GM06990 (cell line): ENCODE data around the gene SLC35F5.

ENCODE experiments used
- DNase-seq: peaks from one replicate; pipeline ENCODE4 v3.0.0-alpha.2; 2011; ENCODE audit not compliant: insufficient read length; ENCODE audit errors: extremely low read depth
- H3K27me3 ChIP-seq: replicated peaks from 2 replicates; pipeline ENCODE4 v1.6.0; 2011; ENCODE audit warnings: low read length; ENCODE audit not compliant: control insufficient read depth, insufficient read depth
- H3K36me3 ChIP-seq: 2 replicates; pipeline ENCODE4 v1.5.1; 2011; ENCODE audit warnings: low read length; ENCODE audit not compliant: control insufficient read depth, insufficient read depth
- H3K4me3 ChIP-seq: replicated peaks from 2 replicates; pipeline ENCODE4 v1.5.1; 2011; ENCODE audit warnings: low read depth, mild to moderate bottlenecking, control low read depth, low read length
- TF ChIP-seq, protein P1 (sequence below): IDR thresholded peaks from 2 replicates; pipeline ENCODE4 v1.5.1; 2011; ENCODE audit warnings: low read length, control low read depth, mild to moderate bottlenecking, inconsistent platforms; ENCODE audit not compliant: insufficient read depth, poor library complexity, severe bottlenecking

SLC35F5 gene

GRCh38 chr2:113686537-113686936 is 69.9 kb downstream of the SLC35F5 start:
- TF ChIP-seq, protein P1, sequence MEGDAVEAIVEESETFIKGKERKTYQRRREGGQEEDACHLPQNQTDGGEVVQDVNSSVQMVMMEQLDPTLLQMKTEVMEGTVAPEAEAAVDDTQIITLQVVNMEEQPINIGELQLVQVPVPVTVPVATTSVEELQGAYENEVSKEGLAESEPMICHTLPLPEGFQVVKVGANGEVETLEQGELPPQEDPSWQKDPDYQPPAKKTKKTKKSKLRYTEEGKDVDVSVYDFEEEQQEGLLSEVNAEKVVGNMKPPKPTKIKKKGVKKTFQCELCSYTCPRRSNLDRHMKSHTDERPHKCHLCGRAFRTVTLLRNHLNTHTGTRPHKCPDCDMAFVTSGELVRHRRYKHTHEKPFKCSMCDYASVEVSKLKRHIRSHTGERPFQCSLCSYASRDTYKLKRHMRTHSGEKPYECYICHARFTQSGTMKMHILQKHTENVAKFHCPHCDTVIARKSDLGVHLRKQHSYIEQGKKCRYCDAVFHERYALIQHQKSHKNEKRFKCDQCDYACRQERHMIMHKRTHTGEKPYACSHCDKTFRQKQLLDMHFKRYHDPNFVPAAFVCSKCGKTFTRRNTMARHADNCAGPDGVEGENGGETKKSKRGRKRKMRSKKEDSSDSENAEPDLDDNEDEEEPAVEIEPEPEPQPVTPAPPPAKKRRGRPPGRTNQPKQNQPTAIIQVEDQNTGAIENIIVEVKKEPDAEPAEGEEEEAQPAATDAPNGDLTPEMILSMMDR: no peak
- DNase-seq: no peak
- Histone ChIP-seq H3K36me3 (no peaks in the 10 kb centered on the region), H3K27me3 (no peaks in the 10 kb centered on the region), H3K4me3 (no peak overlapping the region)

DNA sequence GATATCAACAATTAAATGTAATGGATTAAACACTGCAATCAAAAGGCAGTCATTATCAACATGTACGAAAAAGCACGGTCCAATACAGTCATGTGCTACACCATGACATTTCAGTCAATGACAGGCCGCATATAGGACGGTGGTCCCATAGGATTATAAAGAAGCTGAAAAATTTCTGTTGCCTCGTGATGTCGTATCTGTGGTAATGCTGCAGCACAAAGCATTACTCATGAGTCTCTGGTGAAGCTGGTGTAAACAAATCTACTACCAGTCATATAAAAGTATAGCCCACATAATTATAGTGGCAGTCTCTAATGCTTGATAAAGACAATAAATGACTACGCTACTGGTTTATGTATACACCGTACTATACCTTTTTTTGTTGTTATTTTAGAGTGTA is 71.0 kb downstream of the SLC35F5 start:
- Histone ChIP-seq H3K4me3 (no peak overlapping the region), H3K27me3 (no peaks in the 10 kb centered on the region), H3K36me3 (no peaks in the 10 kb centered on the region)
- TF ChIP-seq, protein P1: no peak
- no peak for DNase-seq

GRCh38 chr2:113679457-113679856 is 77.0 kb downstream of the SLC35F5 start:
- TF ChIP-seq, protein P1: no peak
- H3K36me3 ChIP-seq: no peaks in the 10 kb centered on the region
- no peak for DNase-seq
- no peak overlapping the region for H3K4me3 ChIP-seq
- no peaks in the 10 kb centered on the region for H3K27me3 ChIP-seq

DNA sequence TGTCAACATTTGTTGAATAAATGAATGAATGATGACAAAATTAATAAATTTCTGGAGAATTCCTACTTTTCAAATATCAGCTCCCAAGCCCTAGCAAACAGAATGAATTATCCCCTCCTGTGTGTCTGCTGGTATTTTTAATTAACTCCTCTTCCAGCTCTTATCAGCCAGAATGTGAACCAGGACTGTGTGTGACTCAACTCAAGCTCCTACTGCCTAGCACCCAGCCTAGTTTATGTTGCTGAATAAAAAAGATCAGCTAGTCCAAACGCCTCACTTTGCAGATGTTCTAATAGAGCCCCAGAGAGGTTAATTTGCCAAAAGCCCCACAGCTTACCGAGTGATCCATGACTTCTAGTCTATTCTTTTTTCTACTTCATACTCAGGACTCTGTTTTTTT is 79.1 kb downstream of the SLC35F5 start:
- TF ChIP-seq, protein P1: no peak
- Histone ChIP-seq H3K27me3 (no peaks in the 10 kb centered on the region), H3K4me3 (no peak overlapping the region), H3K36me3 (no peaks in the 10 kb centered on the region)
- no peak for DNase-seq

- Histone ChIP-seq H3K27me3 (no peaks in the 10 kb centered on the region), H3K36me3 (no peaks in the 10 kb centered on the region), H3K4me3 (no peak overlapping the region)
- DNase-seq: no peak
- TF ChIP-seq, protein P1: no peak
Measured at GRCh38 chr2:113676623-113677266, 79.7 kb downstream of the SLC35F5 start.

GRCh38 chr2:113675875-113676274 is 80.6 kb downstream of the SLC35F5 start:
- Histone ChIP-seq H3K27me3 (no peaks in the 10 kb centered on the region), H3K36me3 (no peaks in the 10 kb centered on the region), H3K4me3 (no peak overlapping the region)
- TF ChIP-seq, protein P1: no peak
- no peak for DNase-seq
